Neutrophil (primary cell): ENCODE measurements around the gene TMEM91.
A peak's percentile ranks its signal among the peaks of the same experiment; 100 is the strongest.

Experiments
- H3K27ac ChIP-seq: fragments of 200-600 bp; sonication (generic); 2 replicates; pipeline ENCODE4 v1.5.1; 2016; ENCODE audit warnings: mild to moderate bottlenecking, moderate library complexity
- H3K27me3 ChIP-seq: fragments of 200-600 bp; sonication (generic); 2 replicates; pipeline ENCODE4 v1.6.0; 2016; ENCODE audit warnings: mild to moderate bottlenecking
- H3K36me3 ChIP-seq: fragments of 200-600 bp; sonication (generic); 2 replicates; pipeline ENCODE4 v1.5.1; 2017
- H3K4me1 ChIP-seq, 2 experiments: fragments of 200-600 bp in 1 of 2; sonication (generic) in 1 of 2; 1 replicate in 1 of 2; 2 replicates in 1 of 2; pipeline versions ENCODE4 v1.5.1 to v1.6.1; 2013 to 2016; ENCODE audit warnings: low read depth in 1 of 2, low read length in 1 of 2, mild to moderate bottlenecking in 1 of 2, moderate library complexity in 1 of 2; ENCODE audit not compliant: control insufficient read depth in 1 of 2, insufficient read depth in 1 of 2
- H3K4me3 ChIP-seq, 2 experiments: fragments of 200-600 bp in 1 of 2; sonication (generic) in 1 of 2; 1 replicate in 1 of 2; 2 replicates in 1 of 2; pipeline ENCODE4 v1.5.1; 2013 to 2016; ENCODE audit warnings: low read depth in 1 of 2, low read length in 1 of 2, mild to moderate bottlenecking in 1 of 2, moderate library complexity in 1 of 2
- H3K9me3 ChIP-seq: fragments of 200-600 bp; sonication (generic); 2 replicates; pipeline ENCODE4 v1.5.1; 2016
- TF ChIP-seq, protein P1 (sequence below): fragments of 200-600 bp; sonication (generic); IDR thresholded peaks from 2 replicates; pipeline ENCODE4 v1.5.1; 2016; ENCODE audit warnings: antibody characterized with exemption

The TMEM91 gene

DNA sequence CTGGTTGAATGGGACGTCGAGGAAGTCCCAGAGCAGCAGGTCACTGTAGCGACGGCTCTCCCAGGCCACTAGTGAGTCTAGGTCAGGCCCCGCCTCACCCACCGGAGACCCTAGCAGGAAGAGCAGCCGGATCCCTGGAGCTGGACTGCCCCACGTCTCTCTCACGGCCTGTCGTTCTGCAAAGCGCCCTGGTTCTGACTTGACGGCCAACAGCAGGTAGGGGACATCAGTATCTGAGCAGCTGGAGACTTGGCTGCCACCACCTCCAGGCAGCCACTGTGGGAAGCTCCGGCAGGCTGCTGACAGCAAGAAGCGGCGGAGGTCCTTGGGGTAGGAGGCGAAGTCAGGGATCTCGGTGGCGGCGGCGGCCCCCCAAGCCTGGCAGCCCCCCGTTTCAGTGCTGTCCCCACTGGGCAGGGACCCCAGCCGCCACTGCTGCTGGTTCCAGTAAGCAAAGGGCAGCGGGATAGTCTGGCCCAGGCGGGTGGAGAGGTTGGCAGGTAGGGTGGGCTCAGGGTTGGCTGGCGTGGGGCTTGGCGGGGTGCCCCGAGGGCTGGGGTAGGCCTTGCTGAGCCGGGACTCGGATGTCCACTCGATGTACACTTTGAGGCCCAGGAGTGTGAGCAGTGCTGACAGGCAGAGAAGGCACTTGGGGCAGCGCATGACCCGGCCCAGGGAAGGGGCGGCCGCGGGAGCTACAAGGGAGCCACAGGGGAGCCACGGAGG lies 49.9 kb downstream of the TMEM91 start:
- H3K36me3 ChIP-seq = peaks cover 50% of the 10 kb centered on the region
- peak overlapping the region; percentile 96 for H3K27ac ChIP-seq
- peak overlapping the region; percentile 94 to 100 for H3K4me3 ChIP-seq
- H3K27me3 ChIP-seq = no peaks in the 10 kb centered on the region
- TF ChIP-seq, protein P1, sequence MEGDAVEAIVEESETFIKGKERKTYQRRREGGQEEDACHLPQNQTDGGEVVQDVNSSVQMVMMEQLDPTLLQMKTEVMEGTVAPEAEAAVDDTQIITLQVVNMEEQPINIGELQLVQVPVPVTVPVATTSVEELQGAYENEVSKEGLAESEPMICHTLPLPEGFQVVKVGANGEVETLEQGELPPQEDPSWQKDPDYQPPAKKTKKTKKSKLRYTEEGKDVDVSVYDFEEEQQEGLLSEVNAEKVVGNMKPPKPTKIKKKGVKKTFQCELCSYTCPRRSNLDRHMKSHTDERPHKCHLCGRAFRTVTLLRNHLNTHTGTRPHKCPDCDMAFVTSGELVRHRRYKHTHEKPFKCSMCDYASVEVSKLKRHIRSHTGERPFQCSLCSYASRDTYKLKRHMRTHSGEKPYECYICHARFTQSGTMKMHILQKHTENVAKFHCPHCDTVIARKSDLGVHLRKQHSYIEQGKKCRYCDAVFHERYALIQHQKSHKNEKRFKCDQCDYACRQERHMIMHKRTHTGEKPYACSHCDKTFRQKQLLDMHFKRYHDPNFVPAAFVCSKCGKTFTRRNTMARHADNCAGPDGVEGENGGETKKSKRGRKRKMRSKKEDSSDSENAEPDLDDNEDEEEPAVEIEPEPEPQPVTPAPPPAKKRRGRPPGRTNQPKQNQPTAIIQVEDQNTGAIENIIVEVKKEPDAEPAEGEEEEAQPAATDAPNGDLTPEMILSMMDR = no peak
- H3K9me3 ChIP-seq = no peaks in the 10 kb centered on the region
- peaks cover 89 to 95% of the 10 kb centered on the region in 2 experiments for H3K4me1 ChIP-seq

DNA sequence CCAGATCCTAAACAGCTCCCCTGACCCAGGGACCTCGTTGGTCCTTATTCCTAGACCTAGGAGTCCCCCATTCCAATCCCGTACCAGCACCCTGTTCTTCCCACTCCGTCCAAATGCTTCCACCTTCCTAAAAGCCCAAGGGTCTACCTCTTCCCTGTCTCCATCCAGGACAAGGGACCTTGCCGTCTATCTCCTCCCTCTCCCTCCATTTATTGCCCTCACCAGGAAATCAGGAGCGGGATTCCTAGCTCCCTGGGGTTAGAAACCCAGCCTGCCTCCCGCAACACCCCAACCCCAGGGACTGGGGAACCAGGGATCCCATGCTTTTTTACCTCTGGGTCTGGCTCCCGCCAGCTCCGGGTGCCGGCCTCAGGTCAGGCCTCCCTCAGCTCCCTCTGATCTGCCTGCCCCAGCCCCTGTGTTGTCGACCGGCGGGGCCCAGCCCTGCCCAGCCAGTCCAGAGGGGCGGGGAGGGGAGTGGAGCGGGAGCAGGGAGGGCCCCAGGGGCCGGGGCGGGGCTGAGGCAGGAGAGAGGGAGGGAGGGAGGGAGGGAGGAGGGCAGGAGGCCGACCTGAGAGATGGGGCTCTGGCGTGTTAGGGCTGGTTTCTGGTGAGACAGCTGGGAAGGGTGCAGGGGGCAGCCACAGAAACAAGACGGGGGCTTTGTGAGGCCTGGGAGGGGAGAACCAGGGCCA lies 50.8 kb downstream of the TMEM91 start, which contains the start of gene B3GNT8:
TSS of gene B3GNT8 (minus strand) at position 423 of the 695 bp plus-strand sequence. CDS start 596 bp downstream, outside the sequence.
- H3K4me3 ChIP-seq = peak within 1 kb of the TSS; percentile 94 to 100
- no peaks in the 10 kb centered on the region for H3K27me3 ChIP-seq
- H3K9me3 ChIP-seq = no peaks in the 10 kb centered on the region
- peaks cover 44% of the 10 kb centered on the region for H3K36me3 ChIP-seq
- TF ChIP-seq, protein P1 = no peak
- H3K27ac ChIP-seq = peak within 1 kb of the TSS; percentile 96
- peaks cover 87 to 92% of the 10 kb centered on the region in 2 experiments for H3K4me1 ChIP-seq

DNA sequence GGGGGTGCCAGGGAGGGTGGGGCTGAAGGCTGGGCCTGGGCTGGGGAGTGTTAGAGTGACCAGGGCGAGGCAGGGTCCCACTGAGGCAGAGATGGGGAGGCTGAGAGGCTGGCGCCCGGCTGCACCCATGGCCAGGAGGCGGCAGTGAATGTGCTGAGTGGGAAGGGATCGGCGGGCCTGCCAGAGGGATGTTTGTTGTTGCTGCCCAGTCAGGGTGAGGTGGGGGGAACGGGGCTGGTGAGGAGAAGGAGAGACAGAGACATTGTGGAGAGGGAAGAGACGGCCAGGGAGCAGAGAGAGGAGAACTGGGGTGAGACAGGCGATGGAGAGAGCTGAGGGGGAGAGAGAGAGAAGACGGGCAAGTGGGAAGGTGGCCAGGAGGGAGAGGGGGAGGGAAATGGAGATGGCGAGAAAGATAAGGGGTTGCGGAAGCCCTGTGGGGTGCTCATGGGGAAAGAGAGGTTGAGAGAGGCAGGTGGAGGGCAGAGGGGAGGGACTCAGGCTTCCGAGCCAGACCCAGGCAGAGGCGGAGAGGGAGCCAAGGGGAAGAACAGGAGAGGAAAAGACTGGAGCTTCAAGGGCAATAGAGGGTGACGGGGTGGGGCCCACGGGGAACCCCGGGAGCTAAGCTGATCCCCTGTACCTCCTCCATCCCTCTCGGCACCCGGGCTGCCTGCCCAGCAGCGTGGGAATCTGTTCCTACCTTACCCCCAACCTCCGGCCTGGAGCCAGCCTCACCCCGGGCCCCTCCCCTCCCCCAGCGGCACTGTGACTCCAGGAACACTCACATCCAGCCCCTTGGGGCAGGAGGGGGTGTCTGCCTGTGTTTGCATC lies 51.5 kb downstream of the TMEM91 start:
- H3K4me1 ChIP-seq = peaks cover 79 to 86% of the 10 kb centered on the region in 2 experiments
- peaks cover 43% of the 10 kb centered on the region for H3K36me3 ChIP-seq
- H3K27ac ChIP-seq = peak overlapping the region; percentile 96

DNA sequence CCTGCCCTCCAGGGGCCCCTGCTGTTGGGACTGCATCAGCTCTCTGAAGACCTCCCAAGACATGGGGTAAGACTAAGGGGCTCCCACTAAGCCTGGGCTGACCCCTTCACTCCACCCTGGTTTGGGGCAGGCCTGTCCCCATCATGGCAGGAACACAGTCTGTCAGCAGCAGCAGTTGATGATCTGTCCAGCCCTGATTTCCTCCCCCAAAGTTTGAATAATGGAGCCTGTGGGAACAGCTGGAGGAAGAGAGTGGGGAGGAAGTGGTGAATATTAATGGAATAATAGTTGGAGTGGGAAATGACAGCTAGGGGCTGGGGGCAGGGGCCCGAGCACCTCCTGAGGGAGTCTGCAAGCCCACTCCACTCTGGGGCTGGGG lies 52.1 kb downstream of the TMEM91 start:
- peaks cover 43% of the 10 kb centered on the region for H3K36me3 ChIP-seq
- peak overlapping the region; percentile 96 for H3K27ac ChIP-seq
- H3K4me3 ChIP-seq = peak overlapping the region; percentile 94 to 100
- TF ChIP-seq, protein P1 = no peak
- H3K4me1 ChIP-seq = peaks cover 73 to 80% of the 10 kb centered on the region in 2 experiments
- H3K9me3 ChIP-seq = no peaks in the 10 kb centered on the region
- H3K27me3 ChIP-seq = no peaks in the 10 kb centered on the region

More for the DNA sequence above, 51.5 kb downstream of the TMEM91 start:
- Histone ChIP-seq H3K27me3 (no peaks in the 10 kb centered on the region), H3K9me3 (no peaks in the 10 kb centered on the region), H3K4me3 (peak overlapping the region; percentile 94 to 100)
- TF ChIP-seq, protein P1 = no peak

DNA sequence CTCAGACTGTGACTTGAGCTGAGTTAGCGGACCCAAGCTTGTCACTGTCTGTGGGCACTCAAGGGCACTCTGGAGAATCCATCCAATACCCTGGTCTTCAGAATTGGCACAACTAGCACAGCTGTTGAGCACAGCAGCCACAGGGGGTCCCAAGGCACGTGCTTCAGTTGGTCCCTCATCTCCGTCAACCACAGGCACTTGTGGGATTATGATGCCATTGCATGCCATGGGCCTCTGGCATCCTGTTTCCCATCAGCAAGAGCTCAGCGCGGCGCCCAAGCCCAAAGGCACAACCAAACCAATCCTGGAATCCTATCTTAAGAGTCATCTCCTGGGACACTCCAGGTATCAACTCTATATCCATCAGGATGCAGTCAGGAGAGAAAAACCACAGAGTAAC lies 54.6 kb downstream of the TMEM91 start:
- H3K27me3 ChIP-seq = no peaks in the 10 kb centered on the region
- H3K36me3 ChIP-seq = peaks cover 21% of the 10 kb centered on the region
- no peak overlapping the region for H3K4me3 ChIP-seq
- peak overlapping the region; percentile 57 for H3K27ac ChIP-seq
- no peaks in the 10 kb centered on the region for H3K9me3 ChIP-seq
- H3K4me1 ChIP-seq = peaks cover 49 to 58% of the 10 kb centered on the region in 2 experiments
- TF ChIP-seq, protein P1 = no peak
